ENCODE data around the gene CHRNA1. TPM values are rescaled to one million over a fixed set of nuclear protein-coding genes. Genes with fewer than 3 reads are reported as not detected.

The CHRNA1 gene
- total and polyA plus RNA-seq, 9 of the 15 experiments (the other 6 are each of a cell fraction or from before 2014, with no cell fraction given), result not detected

- POLR2A ChIA-PET, result interaction anchor here (1.1 kb wide), 1 partner anchor 14 kb away, joined by 3 read pairs; no protein-coding TSS in a partner anchor
- TF ChIP-seq CAMTA2 (CRISPR knock-in tag; conservative IDR thresholded peaks at IDR 0.05) (no peak), NELFE (IDR thresholded peaks at IDR 0.05; ENCODE audit: insufficient read depth, insufficient read length) (no peak), ETV1 (tag; conservative IDR thresholded peaks at IDR 0.05; ENCODE audit: low read depth) (no peak), HDGF (IDR thresholded peaks at IDR 0.05) (no peak), ZNF584 (CRISPR knock-in tag; IDR thresholded peaks at IDR 0.05; ENCODE audit: low read depth) (no peak), ATF2 (CRISPR knock-in tag; IDR thresholded peaks at IDR 0.05) (no peak), ZNF507 (tag; conservative IDR thresholded peaks at IDR 0.05) (no peak), ZEB2 (IDR thresholded peaks at IDR 0.05) (no peak), GATAD2A (IDR thresholded peaks at IDR 0.05) (no peak), SRSF7 (optimal IDR thresholded peaks at IDR 0.05; ENCODE audit: low read depth, low read length) (no peak), ZNF57 (CRISPR knock-in tag; IDR thresholded peaks at IDR 0.05) (no peak)
- in situ Hi-C loops (cut with MboI) (no loop called here), intact Hi-C loops (cut with micrococcal nuclease) (no loop called here)
- H3K9me3 ChIP-seq (replicated peaks; ENCODE audit: control insufficient read depth, insufficient read depth, low read depth, low read length), result no peaks in the 10 kb centered on the region
- peaks cover 0 to 3% of the 10 kb centered on the region in 2 experiments; a peak in 2 of 5 replicates for H3K4me1 ChIP-seq (replicated peaks in 1 of 2; ENCODE audit: control insufficient read depth in 2 of 2, insufficient read depth in 2 of 2, low read length in 2 of 2)
- no peaks in the 10 kb centered on the region for H3K9me1 ChIP-seq (ENCODE audit: control insufficient read depth, insufficient read depth, low read length)
- no peaks in the 10 kb centered on the region for H3K36me3 ChIP-seq (ENCODE audit: control insufficient read depth, insufficient read depth, low read length)
- 0% methylated on average over 5 of the region's 5 CpGs for WGBS (ENCODE audit: insufficient coverage, low coverage, missing lambda C conversion rate)
- H3K4me2 ChIP-seq (ENCODE audit: insufficient read depth, low read length), result no peak overlapping the region
- ATAC-seq, result no peak
- no peak overlapping the region for H3K27ac ChIP-seq (ENCODE audit: extremely low read depth, low read depth, low read length)
- H3K4me3 ChIP-seq, result no peak overlapping the region
- no TSS peak for BruUV-seq (replicated peaks)
- CTCF ChIA-PET (ENCODE audit: low intra/inter-chr PET ratio), result no interaction called here
- H4K20me1 ChIP-seq (replicated peaks; ENCODE audit: control insufficient read depth, insufficient read depth, low read length), result no peaks in the 10 kb centered on the region
- no peak for FAIRE-seq
- H2AFZ ChIP-seq (ENCODE audit: low read depth, low read length), result no peak overlapping the region
- no peak overlapping the region for H3K9ac ChIP-seq (ENCODE audit: insufficient read depth in 1 of 2, low read depth in 2 of 2, low read length in 2 of 2)
- no peak for DNase-seq (ENCODE audit: extremely low read depth in 1 of 4, low spot score in 3 of 4)
- H3K27me3 ChIP-seq (ENCODE audit: control insufficient read depth in 2 of 2, insufficient read depth in 2 of 2, low read length in 2 of 2), result peaks cover 27 to 38% of the 10 kb centered on the region in 2 experiments
- no peaks in the 10 kb centered on the region for H3K79me2 ChIP-seq (ENCODE audit: control insufficient read depth, insufficient read depth, low read length)
These were observed 20.6 kb upstream of the CHRNA1 start for GRCh38 chr2:174784909-174785308.

Measured in K562 (cell line).